Kidney (tissue), 14 donors: ENCODE results near the gene PLB1. TPM values are rescaled to one million over a fixed set of nuclear protein-coding genes. Genes with fewer than 3 reads are reported as not detected.

Experiments used
- DNase-seq, 5 donors: peaks; one replicate each; pipeline ENCODE4 v3.0.0-alpha.2; 2013 to 2020
- FAIRE-seq: peaks from 2 replicates; lab custom pipeline; 2012; peaks lifted over from hg19 to GRCh38; lab: Jason Lieb, UNC
- H3K27ac ChIP-seq, 2 donors: one replicate each; pipeline ENCODE4 v1.7.0; 2013; ENCODE audit warnings: low read depth in 2 of 2, low read length in 2 of 2, inconsistent platforms in 1 of 2
- H3K27me3 ChIP-seq: one replicate; pipeline ENCODE4 v1.7.1; 2013; ENCODE audit warnings: low read length, inconsistent platforms; ENCODE audit not compliant: control insufficient read depth, insufficient read depth
- H3K36me3 ChIP-seq, 3 donors: one replicate each; pipeline versions ENCODE4 v1.7.0 to v1.7.1; 2013; ENCODE audit warnings: low read length in 3 of 3, control low read depth in 1 of 3, inconsistent platforms in 1 of 3; ENCODE audit not compliant: insufficient read depth in 3 of 3, control insufficient read depth in 2 of 3
- H3K4me1 ChIP-seq, 3 donors: one replicate each; pipeline versions ENCODE4 v1.7.0 to v1.7.1; 2013; ENCODE audit warnings: low read length in 3 of 3, inconsistent platforms in 1 of 3, low read depth in 1 of 3; ENCODE audit not compliant: control insufficient read depth in 2 of 3, insufficient read depth in 2 of 3
- H3K4me3 ChIP-seq, 3 donors: one replicate each; pipeline versions ENCODE4 v1.7.0 to v1.8.1; 2013; ENCODE audit warnings: low read length in 3 of 3, control low read depth in 1 of 3, inconsistent platforms in 1 of 3
- H3K9ac ChIP-seq, 3 donors: one replicate each; pipeline versions ENCODE4 v1.7.0 to v1.7.1; 2013; ENCODE audit warnings: low read length in 3 of 3, control low read depth in 1 of 3, inconsistent platforms in 1 of 3
- H3K9me3 ChIP-seq, 3 donors: one replicate each; pipeline versions ENCODE4 v1.7.0 to v1.7.1; 2013; ENCODE audit warnings: low read length in 3 of 3, control low read depth in 1 of 3, inconsistent platforms in 1 of 3; ENCODE audit not compliant: control insufficient read depth in 2 of 3, insufficient read depth in 1 of 3
- CTCF ChIP-seq: IDR thresholded peaks from 3 replicates; pipeline ENCODE4 v1.5.1; 2012; ENCODE audit warnings: mild to moderate bottlenecking, moderate library complexity, borderline replicate concordance; ENCODE audit not compliant: insufficient read depth; ENCODE audit errors: extremely low read depth
- intact Hi-C: fragments of 100-400 bp; cut with DNase I; formaldehyde crosslinking; loops from one replicate; pipeline ENCODE4 v1.11.1; 2022
- polyA plus RNA-seq: library from polyadenylated mRNA; stranded (reverse); fragments of 350-450 nt; fragmentation: Illumina TruSeq; extraction: RNeasy Lipid Tissue Mini Kit (QIAGEN cat#74804); gene quantifications from one replicate; pipeline ENCODE4 v1.2.3, GENCODE V29; 2014; ENCODE audit warnings: low read depth, low replicate concordance; ENCODE audit not compliant: insufficient read depth
- total RNA-seq: library from RNA; stranded (reverse); fragmentation: NEBNext Ultra II Directional; extraction: Animal tissue kit (Norgen Biotek cat#: 25700); gene quantifications from one replicate; pipeline ENCODE4 v1.2.1, GENCODE V29; 2021
- donor health status: control.
- donor health status: control.
- donor health status: control.
- donor health status: control.
- donor health status: control.
- donor health status: DM: yes; HTN: yes; CAD: no.
- donor health status: Normal renal cell carcinoma (clear cell type).

The PLB1 gene
- total and polyA plus RNA-seq, 2 donors from 2014 or later = 0.95 to 6.8 TPM

DNA sequence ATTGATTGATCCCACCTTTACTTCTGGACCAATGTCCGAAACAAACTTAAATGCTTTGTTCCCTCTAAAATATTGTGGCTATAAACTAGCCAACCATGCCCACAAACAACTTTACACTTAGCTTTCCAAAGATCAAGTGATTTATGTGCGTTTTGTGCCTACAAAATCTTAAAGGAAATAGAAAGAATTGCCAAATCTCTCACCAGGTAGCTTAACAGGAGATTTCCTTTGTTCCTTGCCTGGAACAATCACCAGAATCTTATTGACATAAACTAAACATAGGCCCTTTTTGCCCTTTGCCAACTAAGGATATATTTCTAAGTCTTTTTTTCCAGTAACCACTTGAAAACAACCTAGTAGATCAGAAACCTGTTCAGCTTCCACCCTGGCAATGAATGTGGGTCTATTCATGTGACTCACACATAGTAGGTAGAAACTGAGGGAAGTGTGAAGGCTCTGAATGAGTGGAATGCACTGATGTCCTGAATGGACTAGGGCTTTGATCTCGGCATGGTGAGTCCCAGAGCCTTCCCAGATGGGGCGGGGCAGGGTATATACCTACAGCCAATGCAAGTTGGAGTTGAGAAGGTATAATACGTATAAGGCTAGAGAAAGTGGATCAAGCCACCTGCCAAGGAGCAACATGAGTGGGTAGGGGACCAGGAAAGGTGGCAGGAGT lies 161.2 kb downstream of the PLB1 start:
- no peaks in the 10 kb centered on the region for H3K36me3 ChIP-seq
- no peak overlapping the region for H3K4me3 ChIP-seq
- no peaks in the 10 kb centered on the region for H3K27me3 ChIP-seq
- H3K27ac ChIP-seq = no peak overlapping the region
- TF ChIP-seq CTCF = no peak
- intact Hi-C loops = no loop called here
- peaks cover under 1 to 4% (median 4%) of the 10 kb centered on the region in 3 donors for H3K4me1 ChIP-seq
- FAIRE-seq = no peak
- DNase-seq = no peak
- H3K9ac ChIP-seq = no peak overlapping the region
- H3K9me3 ChIP-seq = no peaks in the 10 kb centered on the region

DNA sequence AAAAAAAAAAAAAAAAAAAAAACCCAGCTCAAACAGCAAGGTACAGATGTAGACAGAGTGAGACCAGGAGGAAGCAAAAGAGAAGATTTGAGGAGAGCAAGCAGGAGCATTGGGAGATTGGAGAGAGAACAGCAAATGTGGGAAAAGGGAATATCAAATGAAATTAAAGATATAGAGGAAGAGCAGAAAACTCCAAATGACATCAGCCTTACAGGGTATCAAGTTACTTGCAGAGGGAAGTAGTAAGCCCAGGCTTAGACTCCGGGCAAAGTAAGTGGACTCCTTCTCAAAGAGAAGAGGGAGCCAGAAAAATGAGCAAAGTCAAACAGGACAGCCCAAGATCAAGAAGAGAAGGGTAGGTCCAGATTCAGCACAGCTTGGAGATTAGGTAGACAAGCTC lies 162.5 kb downstream of the PLB1 start:
- no peaks in the 10 kb centered on the region for H3K36me3 ChIP-seq
- H3K9me3 ChIP-seq = no peaks in the 10 kb centered on the region
- FAIRE-seq = no peak
- peak in 1 of 5 donors; percentile 57 for DNase-seq
- TF ChIP-seq CTCF = no peak
- no peak overlapping the region for H3K9ac ChIP-seq
- no peak overlapping the region for H3K27ac ChIP-seq
- no peak overlapping the region for H3K4me3 ChIP-seq
- intact Hi-C loops = no loop called here
- H3K4me1 ChIP-seq = peaks cover 4 to 13% (median 8%) of the 10 kb centered on the region in 3 donors
- no peaks in the 10 kb centered on the region for H3K27me3 ChIP-seq

- Histone ChIP-seq H3K27me3 (no peaks in the 10 kb centered on the region), H3K27ac (no peak overlapping the region), H3K36me3 (no peaks in the 10 kb centered on the region), H3K9ac (no peak overlapping the region), H3K9me3 (no peaks in the 10 kb centered on the region), H3K4me1 (peaks cover 9 to 19% (median 13%) of the 10 kb centered on the region in 3 donors), H3K4me3 (no peak overlapping the region)
- TF ChIP-seq CTCF = no peak
- intact Hi-C loops = no loop called here
- no peak for FAIRE-seq
- DNase-seq = no peak
Observed at GRCh38 chr2:28659127-28659526, 163.3 kb downstream of the PLB1 start.

DNA sequence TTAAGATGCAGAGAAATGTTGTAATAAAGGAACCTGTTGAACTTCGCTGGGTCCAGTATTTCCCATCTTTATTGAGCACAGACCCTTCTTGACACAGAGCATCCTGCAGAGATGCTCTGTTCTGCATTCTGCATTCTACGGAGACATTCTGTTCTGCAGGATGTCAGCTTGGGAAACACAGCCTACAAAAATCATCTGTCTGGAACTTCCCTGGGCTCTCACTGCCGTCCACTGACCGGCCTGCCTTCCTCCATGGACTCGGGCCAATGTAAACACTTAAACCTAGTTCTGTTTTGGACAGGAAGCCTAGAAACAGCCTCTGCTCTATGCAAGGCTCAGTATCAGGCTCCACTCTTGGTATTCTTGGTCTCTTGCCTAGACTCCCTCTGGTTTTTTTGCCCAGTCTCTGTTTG lies 165.7 kb downstream of the PLB1 start:
- H3K4me1 ChIP-seq = peaks cover 11 to 21% (median 16%) of the 10 kb centered on the region in 3 donors
- intact Hi-C loops = no loop called here
- no peak for TF ChIP-seq CTCF
- no peaks in the 10 kb centered on the region for H3K27me3 ChIP-seq
- H3K9ac ChIP-seq = no peak overlapping the region
- H3K36me3 ChIP-seq = no peaks in the 10 kb centered on the region
- DNase-seq = peak in 4 of 5 donors; percentile 65 to 92 (median 86)
- H3K4me3 ChIP-seq = no peak overlapping the region
- H3K9me3 ChIP-seq = no peaks in the 10 kb centered on the region
- peak overlapping the region in 1 of 2 donors; percentile 29 for H3K27ac ChIP-seq
- FAIRE-seq = no peak
